B cell (primary cell): ENCODE measurements around the gene SCFD2. TPM values are rescaled to one million over a fixed set of nuclear protein-coding genes. Genes with fewer than 3 reads are reported as not detected.

Experiments
- ATAC-seq: fragments of 200-7000 bp; cut with Tn5 transposase; one replicate; pipeline ENCODE4 v1.10.0; 2021; ENCODE audit warnings: low read depth, mild to moderate bottlenecking, moderate number of reproducible peaks, moderate library complexity
- CTCF ChIA-PET: fragments of 350-600 bp; sonication (Branson Sonifier 250); formaldehyde crosslinking; loops from one replicate; lab custom pipeline; 2021; ENCODE audit warnings: antibody characterized with exemption, inconsistent platforms; lab: Charles Lee
- POLR2A ChIA-PET: fragments of 350-600 bp; sonication (Branson Sonifier 250); formaldehyde crosslinking; loops from one replicate; lab custom pipeline; 2021; ENCODE audit warnings: antibody characterized with exemption; lab: Charles Lee
- DNase-seq: peaks from one replicate; pipeline ENCODE4 v3.0.0; 2013
- H2AFZ ChIP-seq: 2 replicates; pipeline ENCODE4 v1.6.1; 2012; ENCODE audit warnings: mild to moderate bottlenecking, low read depth, low read length; ENCODE audit not compliant: insufficient read depth, poor library complexity, severe bottlenecking
- H3K27ac ChIP-seq, 2 donors: 1 replicate in 1 of 2; 2 replicates in 1 of 2; pipeline ENCODE4 v1.5.1; 2012 to 2013; ENCODE audit warnings: low read length in 2 of 2, mild to moderate bottlenecking in 2 of 2, moderate library complexity in 1 of 2
- H3K27me3 ChIP-seq, 4 experiments: fragments of 200-600 bp in 1 of 4; sonication (generic) in 1 of 4; replicated peaks in 1 of 4; 1 replicate in 2 of 4; 2 replicates in 2 of 4; pipeline versions ENCODE4 v1.6.1 to v1.7.0; 2013 to 2016; ENCODE audit warnings: low read length in 3 of 4, mild to moderate bottlenecking in 2 of 4, mixed read lengths in 1 of 4, moderate library complexity in 1 of 4; ENCODE audit not compliant: insufficient read depth in 4 of 4, control insufficient read depth in 3 of 4; ENCODE audit errors: control extremely low read depth in 1 of 4
- H3K36me3 ChIP-seq, 2 experiments: replicated peaks in 1 of 2; 1 replicate in 1 of 2; 2 replicates in 1 of 2; pipeline versions ENCODE4 v1.6.1 to v1.7.1; 2013; ENCODE audit warnings: low read length in 1 of 2; ENCODE audit not compliant: insufficient read depth in 2 of 2, control insufficient read depth in 1 of 2; ENCODE audit errors: control extremely low read depth in 1 of 2, extremely low read depth in 1 of 2
- H3K4me1 ChIP-seq, 2 donors: fragments of 200-600 bp in 1 of 2; sonication (generic) in 1 of 2; 1 replicate in 1 of 2; 2 replicates in 1 of 2; pipeline versions ENCODE4 v1.5.1 to v1.6.1; 2013 to 2017; ENCODE audit warnings: low read length in 2 of 2; ENCODE audit not compliant: control insufficient read depth in 2 of 2, insufficient read depth in 2 of 2
- H3K4me2 ChIP-seq: replicated peaks from 2 replicates; pipeline ENCODE3; 2012; ENCODE audit warnings: mild to moderate bottlenecking, low read depth, low read length; ENCODE audit not compliant: poor library complexity, severe bottlenecking
- H3K4me3 ChIP-seq, 5 experiments: fragments of 200-600 bp in 1 of 5; sonication (generic) in 1 of 5; 1 replicate in 3 of 5; 2 replicates in 2 of 5; pipeline versions ENCODE4 v1.5.1 to v1.7.0; 2011 to 2016; ENCODE audit warnings: low read length in 4 of 5, mild to moderate bottlenecking in 4 of 5, low read depth in 2 of 5, control low read depth in 1 of 5, moderate library complexity in 1 of 5; ENCODE audit not compliant: insufficient read depth in 1 of 5; ENCODE audit errors: control extremely low read depth in 1 of 5, extremely low read depth in 1 of 5
- H3K79me2 ChIP-seq: fragments of 200-600 bp; sonication (generic); one replicate; pipeline ENCODE4 v1.6.0; 2016; ENCODE audit warnings: low read length; ENCODE audit not compliant: control insufficient read depth, insufficient read depth
- H3K9ac ChIP-seq: fragments of 200-600 bp; sonication (generic); 2 replicates; pipeline ENCODE4 v1.6.1; 2017; ENCODE audit warnings: mild to moderate bottlenecking, low read length, moderate library complexity
- H3K9me3 ChIP-seq, 3 donors: one replicate each; pipeline versions ENCODE4 v1.6.1 to v1.7.1; 2013; ENCODE audit warnings: low read length in 2 of 3; ENCODE audit not compliant: control insufficient read depth in 2 of 3, insufficient read depth in 1 of 3; ENCODE audit errors: control extremely low read depth in 1 of 3
- H4K20me1 ChIP-seq: 2 replicates; pipeline ENCODE4 v1.6.0; 2012; ENCODE audit warnings: mild to moderate bottlenecking, low read length; ENCODE audit not compliant: insufficient read depth, control insufficient read depth, poor library complexity, severe bottlenecking
- H3K27ac Mint-ChIP-seq: one replicate; pipeline ENCODE4 v1.8.0; 2021; ENCODE audit warnings: mixed read lengths
- H3K27me3 Mint-ChIP-seq: one replicate; pipeline ENCODE4 v1.8.0; 2021; ENCODE audit warnings: mixed read lengths
- H3K4me1 Mint-ChIP-seq: one replicate; pipeline ENCODE4 v1.8.0; 2021; ENCODE audit warnings: mixed read lengths
- H3K4me3 Mint-ChIP-seq: one replicate; pipeline ENCODE4 v1.8.0; 2021; ENCODE audit warnings: mixed read lengths
- H3K9me3 Mint-ChIP-seq: one replicate; pipeline ENCODE4 v1.8.0; 2022; ENCODE audit warnings: mixed read lengths; ENCODE audit not compliant: insufficient read depth
- CTCF ChIP-seq: fragments of 200-600 bp; IDR thresholded peaks from one replicate; pipeline ENCODE4 v1.8.0; 2022; ENCODE audit warnings: antibody characterized with exemption, mild to moderate bottlenecking
- EZH2 ChIP-seq: IDR thresholded peaks from 2 replicates; pipeline ENCODE4 v1.6.1; 2012; ENCODE audit warnings: borderline replicate concordance, low read depth, mild to moderate bottlenecking, moderate library complexity, low read length; ENCODE audit not compliant: insufficient read depth, poor library complexity, severe bottlenecking
- WGBS: methylation state at CpG from one replicate; pipeline ENCODE4 v1.1.5; 2013; ENCODE audit warnings: missing lambda C conversion rate; ENCODE audit not compliant: insufficient coverage; 5-methylcytosine and 5-hydroxymethylcytosine counted together
- intact Hi-C: fragments of 100-400 bp; cut with micrococcal nuclease; formaldehyde crosslinking; loops from one replicate; pipeline ENCODE4 v1.10.0; 2022
- polyA plus RNA-seq: library from polyadenylated mRNA; depleted of rRNA; stranded (reverse); fragments of >200 nt; gene quantifications from 2 replicates; pipeline ENCODE4 v1.2.3, GENCODE V29; 2012
- total RNA-seq, 2 donors: library from RNA; stranded (reverse); fragments of 120-200 nt in 1 of 2; gene quantifications; 1 replicate in 1 of 2; 2 replicates in 1 of 2; pipeline versions ENCODE4 v1.2.3 to v1.2.4, GENCODE V29; 2013 to 2022

The SCFD2 gene
- total and polyA plus RNA-seq, 2 donors (not counting 1 experiment from before 2014, with no cell fraction given), result 12.8 to 20.4 TPM

- POLR2A ChIA-PET, result no interaction called here
- ATAC-seq, result no peak
- H3K9me3 Mint-ChIP-seq, result no peaks in the 10 kb centered on the region
These were observed 541.0 kb downstream of the SCFD2 start for GRCh38 chr4:52824603-52825459.

More at GRCh38 chr4:52824603-52825459, 541.0 kb downstream of the SCFD2 start:
- Histone ChIP-seq H3K36me3 (no peaks in the 10 kb centered on the region), H3K9me3 (no peaks in the 10 kb centered on the region), H3K27ac (no peak overlapping the region), H2AFZ (no peak overlapping the region), H3K79me2 (no peaks in the 10 kb centered on the region), H3K27me3 (no peaks in the 10 kb centered on the region), H3K4me2 (no peak overlapping the region), H3K4me1 (no peaks in the 10 kb centered on the region), H3K4me3 (no peak overlapping the region), H3K9ac (no peak overlapping the region), H4K20me1 (no peaks in the 10 kb centered on the region)
- Mint-ChIP-seq H3K27ac (no peak overlapping the region), H3K4me3 (no peak overlapping the region), H3K27me3 (peaks cover 1% of the 10 kb centered on the region), H3K4me1 (no peaks in the 10 kb centered on the region)
- TF ChIP-seq EZH2 (no peak), CTCF (no peak)
- no peak for DNase-seq
- 82% methylated on average over 7 of the region's 12 CpGs for WGBS
- intact Hi-C loops, result no loop called here
- CTCF ChIA-PET, result no interaction called here
